T-helper 17 cell (primary cell): ENCODE results near the gene AOC1. TPM values are rescaled to one million over a fixed set of nuclear protein-coding genes. Genes with fewer than 3 reads are reported as not detected.

Experiments
- ATAC-seq: fragments of 150-1000 bp; cut with Tn5 transposase; 2 replicates; pipeline ENCODE4 v1.10.0; 2021; ENCODE audit warnings: mild to moderate bottlenecking, moderate library complexity
- DNase-seq, 3 donors: peaks; one replicate each; pipeline versions ENCODE4 v3.0.0 to v3.0.0-alpha.2; 2020 to 2021
- H3K9me3 ChIP-seq: one replicate; pipeline ENCODE4 v1.7.0; 2013; ENCODE audit warnings: low read length, mild to moderate bottlenecking; ENCODE audit not compliant: control insufficient read depth, poor library complexity, severe bottlenecking
- H3K27ac Mint-ChIP-seq: one replicate; pipeline ENCODE4 v1.8.0; 2022; ENCODE audit warnings: mild to moderate bottlenecking, moderate library complexity, mixed read lengths
- H3K27me3 Mint-ChIP-seq: one replicate; pipeline ENCODE4 v1.8.0; 2022; ENCODE audit warnings: mixed read lengths
- H3K36me3 Mint-ChIP-seq: one replicate; pipeline ENCODE4 v1.8.0; 2022; ENCODE audit warnings: low read depth, mixed read lengths
- H3K4me1 Mint-ChIP-seq: one replicate; pipeline ENCODE4 v1.8.0; 2022; ENCODE audit warnings: mild to moderate bottlenecking, mixed read lengths
- H3K4me3 Mint-ChIP-seq: one replicate; pipeline ENCODE4 v1.8.0; 2022; ENCODE audit warnings: mild to moderate bottlenecking, moderate library complexity, mixed read lengths
- total RNA-seq, 4 donors: library from RNA in 2 of 4; stranded (reverse) in 2 of 4; gene quantifications; one replicate each; pipeline ENCODE4 v1.2.3 and lab custom pipeline; 2022 to 2026

The AOC1 gene
- total RNA-seq, 2 donors from 2014 or later = not detected

GRCh38 chr7:150857276-150858055, 5.1 kb downstream of the AOC1 start:
- H3K27ac Mint-ChIP-seq = no peak overlapping the region
- H3K27me3 Mint-ChIP-seq = peaks cover 49% of the 10 kb centered on the region
- H3K4me3 Mint-ChIP-seq = no peak overlapping the region
- peaks cover 9% of the 10 kb centered on the region for H3K36me3 Mint-ChIP-seq
- ATAC-seq (no peak), DNase-seq (no peak)
- no peaks in the 10 kb centered on the region for H3K9me3 ChIP-seq
- H3K4me1 Mint-ChIP-seq = peaks cover 2% of the 10 kb centered on the region

- H3K27me3 Mint-ChIP-seq = peaks cover 50% of the 10 kb centered on the region
- H3K9me3 ChIP-seq = no peaks in the 10 kb centered on the region
- no peak overlapping the region for H3K4me3 Mint-ChIP-seq
- ATAC-seq (no peak), DNase-seq (no peak)
- H3K27ac Mint-ChIP-seq = no peak overlapping the region
- peaks cover 8% of the 10 kb centered on the region for H3K36me3 Mint-ChIP-seq
- no peaks in the 10 kb centered on the region for H3K4me1 Mint-ChIP-seq
Observed at GRCh38 chr7:150858236-150859197, 6.2 kb downstream of the AOC1 start.

GRCh38 chr7:150860291-150860977, 8.1 kb downstream of the AOC1 start:
- H3K4me1 Mint-ChIP-seq = peaks cover 2% of the 10 kb centered on the region
- H3K9me3 ChIP-seq = no peaks in the 10 kb centered on the region
- DNase-seq (no peak), ATAC-seq (no peak)
- H3K27me3 Mint-ChIP-seq = peaks cover 53% of the 10 kb centered on the region
- peaks cover 8% of the 10 kb centered on the region for H3K36me3 Mint-ChIP-seq
- no peak overlapping the region for H3K27ac Mint-ChIP-seq
- H3K4me3 Mint-ChIP-seq = no peak overlapping the region

GRCh38 chr7:150860978-150861295, 8.6 kb downstream of the AOC1 start:
- peaks cover 2% of the 10 kb centered on the region for H3K4me1 Mint-ChIP-seq
- peaks cover 7% of the 10 kb centered on the region for H3K36me3 Mint-ChIP-seq
- DNase-seq (no peak), ATAC-seq (no peak)
- no peaks in the 10 kb centered on the region for H3K9me3 ChIP-seq
- H3K4me3 Mint-ChIP-seq = no peak overlapping the region
- peaks cover 53% of the 10 kb centered on the region for H3K27me3 Mint-ChIP-seq
- no peak overlapping the region for H3K27ac Mint-ChIP-seq

- no peaks in the 10 kb centered on the region for H3K9me3 ChIP-seq
- peaks cover 6% of the 10 kb centered on the region for H3K36me3 Mint-ChIP-seq
- ATAC-seq (no peak), DNase-seq (no peak)
- H3K4me3 Mint-ChIP-seq = no peak overlapping the region
- H3K4me1 Mint-ChIP-seq = peaks cover 2% of the 10 kb centered on the region
- no peak overlapping the region for H3K27ac Mint-ChIP-seq
- H3K27me3 Mint-ChIP-seq = peaks cover 58% of the 10 kb centered on the region
Observed at GRCh38 chr7:150862356-150862755, 10.0 kb downstream of the AOC1 start.

- ATAC-seq (no peak), DNase-seq (no peak)
- Mint-ChIP-seq H3K36me3 (peaks cover 6% of the 10 kb centered on the region), H3K27me3 (peaks cover 73% of the 10 kb centered on the region), H3K27ac (no peak overlapping the region), H3K4me3 (no peak overlapping the region), H3K4me1 (peaks cover 2% of the 10 kb centered on the region)
- no peaks in the 10 kb centered on the region for H3K9me3 ChIP-seq
Observed at GRCh38 chr7:150863946-150864345, 11.6 kb downstream of the AOC1 start.

GRCh38 chr7:150866932-150867564, 14.7 kb downstream of the AOC1 start:
- DNase-seq = no peak
- no peak for ATAC-seq
- Mint-ChIP-seq H3K36me3 (peaks cover 4% of the 10 kb centered on the region), H3K4me3 (no peak overlapping the region), H3K4me1 (peaks cover 2% of the 10 kb centered on the region), H3K27me3 (peaks cover 73% of the 10 kb centered on the region), H3K27ac (no peak overlapping the region)
- no peaks in the 10 kb centered on the region for H3K9me3 ChIP-seq

- no peak overlapping the region for H3K4me3 Mint-ChIP-seq
- H3K27me3 Mint-ChIP-seq = peaks cover 68% of the 10 kb centered on the region
- DNase-seq (no peak), ATAC-seq (no peak)
- H3K36me3 Mint-ChIP-seq = peaks cover 2% of the 10 kb centered on the region
- H3K27ac Mint-ChIP-seq = no peak overlapping the region
- no peaks in the 10 kb centered on the region for H3K9me3 ChIP-seq
- peaks cover 2% of the 10 kb centered on the region for H3K4me1 Mint-ChIP-seq
Observed at GRCh38 chr7:150867605-150868004, 15.3 kb downstream of the AOC1 start.

- H3K9me3 ChIP-seq = no peaks in the 10 kb centered on the region
- no peaks in the 10 kb centered on the region for H3K36me3 Mint-ChIP-seq
- H3K4me1 Mint-ChIP-seq = peaks cover under 1% of the 10 kb centered on the region
- ATAC-seq = no peak
- H3K4me3 Mint-ChIP-seq = no peak overlapping the region
- no peak for DNase-seq
- no peak overlapping the region for H3K27ac Mint-ChIP-seq
- H3K27me3 Mint-ChIP-seq = peaks cover 51% of the 10 kb centered on the region
Observed at GRCh38 chr7:150869467-150869866, 17.1 kb downstream of the AOC1 start.

- H3K36me3 Mint-ChIP-seq = no peaks in the 10 kb centered on the region
- no peak for ATAC-seq
- DNase-seq = no peak
- peaks cover 32% of the 10 kb centered on the region for H3K27me3 Mint-ChIP-seq
- H3K4me1 Mint-ChIP-seq = peaks cover 8% of the 10 kb centered on the region
- no peak overlapping the region for H3K27ac Mint-ChIP-seq
- no peak overlapping the region for H3K4me3 Mint-ChIP-seq
- no peaks in the 10 kb centered on the region for H3K9me3 ChIP-seq
Observed at GRCh38 chr7:150871601-150872000, 19.3 kb downstream of the AOC1 start.

- peaks cover 12% of the 10 kb centered on the region for H3K4me1 Mint-ChIP-seq
- ATAC-seq (no peak), DNase-seq (no peak)
- H3K9me3 ChIP-seq = no peaks in the 10 kb centered on the region
- no peak overlapping the region for H3K4me3 Mint-ChIP-seq
- peaks cover 4% of the 10 kb centered on the region for H3K27me3 Mint-ChIP-seq
- H3K27ac Mint-ChIP-seq = no peak overlapping the region
- no peaks in the 10 kb centered on the region for H3K36me3 Mint-ChIP-seq
Observed at GRCh38 chr7:150874401-150875198, 22.3 kb downstream of the AOC1 start.

- no peak for ATAC-seq
- Mint-ChIP-seq H3K36me3 (peaks cover 2% of the 10 kb centered on the region), H3K4me3 (no peak overlapping the region), H3K27me3 (no peaks in the 10 kb centered on the region), H3K27ac (no peak overlapping the region), H3K4me1 (peaks cover 12% of the 10 kb centered on the region)
- H3K9me3 ChIP-seq = no peaks in the 10 kb centered on the region
- no peak for DNase-seq
Observed at GRCh38 chr7:150875791-150876190, 23.5 kb downstream of the AOC1 start.
